K562 (cell line): ENCODE data around the gene HSD17B12. TPM values are rescaled to one million over a fixed set of nuclear protein-coding genes. Genes with fewer than 3 reads are reported as not detected.

Source experiments
- ATAC-seq: fragments of 200-7000 bp; cut with Tn5 transposase; 3 replicates; pipeline ENCODE4 v1.9.1; 2020; ENCODE audit warnings: moderate library complexity
- BruUV-seq: library from RNA; stranded (reverse); fragments of 400-500 nt; replicated peaks from 2 replicates; lab custom pipeline; 2021; lab: Mats Ljungman, UMichigan
- CTCF ChIA-PET: fragments of 300-600 bp; formaldehyde crosslinking; extraction: SDS; loops from one replicate; lab custom pipeline; 2021; ENCODE audit warnings: low intra/inter-chr PET ratio; lab: Yijun Ruan, JAX
- POLR2A ChIA-PET: fragments of 300-600, 350-650 bp; sonication (Branson Sonifier 250); formaldehyde crosslinking; extraction: SDS; loops from one replicate; lab custom pipeline; 2021; ENCODE audit warnings: antibody characterized with exemption, inconsistent platforms; lab: Yijun Ruan, JAX
- DNase-seq, 4 experiments: peaks; one replicate each; pipeline versions ENCODE4 v3.0.0 to v3.0.0-alpha.2; 2011 to 2018; ENCODE audit warnings: low spot score in 3 of 4, mixed read lengths in 3 of 4; ENCODE audit errors: extremely low read depth in 1 of 4
- FAIRE-seq: peaks from 2 replicates; lab custom pipeline; 2011; peaks lifted over from hg19 to GRCh38; lab: Jason Lieb, UNC
- H2AFZ ChIP-seq: 2 replicates; pipeline ENCODE4 v1.6.0; 2011; ENCODE audit warnings: low read depth, low read length, control low read depth, inconsistent platforms
- H3K27ac ChIP-seq: fragments of 200-600 bp; 3 replicates; pipeline ENCODE4 v1.8.0; 2011; ENCODE audit warnings: low read depth, mild to moderate bottlenecking, control low read depth, inconsistent platforms, low read length, moderate library complexity, mixed read lengths; ENCODE audit errors: extremely low read depth
- H3K27me3 ChIP-seq, 2 experiments: fragments of 300-600 bp in 1 of 2; 2 replicates in 1 of 2; 3 replicates in 1 of 2; pipeline versions ENCODE4 v1.6.0 to v1.8.0; 2011; ENCODE audit warnings: inconsistent platforms in 2 of 2, low read length in 2 of 2, mild to moderate bottlenecking in 1 of 2, mixed read lengths in 1 of 2, moderate library complexity in 1 of 2; ENCODE audit not compliant: control insufficient read depth in 2 of 2, insufficient read depth in 2 of 2
- H3K36me3 ChIP-seq: fragments of 300-600 bp; 3 replicates; pipeline ENCODE4 v1.8.0; 2011; ENCODE audit warnings: mild to moderate bottlenecking, low read length, inconsistent platforms; ENCODE audit not compliant: control insufficient read depth, insufficient read depth
- H3K4me1 ChIP-seq, 2 experiments: fragments of 200-600 bp in 1 of 2; replicated peaks in 1 of 2; 2 replicates in 1 of 2; 3 replicates in 1 of 2; pipeline versions ENCODE4 v1.5.1 to v1.8.0; 2011; ENCODE audit warnings: inconsistent platforms in 2 of 2, low read length in 2 of 2, mild to moderate bottlenecking in 1 of 2, mixed read lengths in 1 of 2, moderate library complexity in 1 of 2; ENCODE audit not compliant: control insufficient read depth in 2 of 2, insufficient read depth in 2 of 2
- H3K4me2 ChIP-seq: 2 replicates; pipeline ENCODE4 v1.6.1; 2011; ENCODE audit warnings: low read length, control low read depth, inconsistent platforms, mixed read lengths; ENCODE audit not compliant: insufficient read depth
- H3K4me3 ChIP-seq: fragments of 200-600 bp; sonication (generic), shearing (Covaris generic); 2 replicates; pipeline ENCODE4 v1.5.1; 2016; ENCODE audit warnings: control low read depth, inconsistent platforms
- H3K79me2 ChIP-seq: fragments of 200-600 bp; 3 replicates; pipeline ENCODE4 v1.8.0; 2011; ENCODE audit warnings: low read length, inconsistent platforms; ENCODE audit not compliant: control insufficient read depth, insufficient read depth
- H3K9ac ChIP-seq, 2 experiments: 2 replicates each; pipeline versions ENCODE4 v1.6.0 to v1.6.1; 2011; ENCODE audit warnings: low read depth in 2 of 2, low read length in 2 of 2, control low read depth in 1 of 2, inconsistent platforms in 1 of 2, mild to moderate bottlenecking in 1 of 2, mixed read lengths in 1 of 2; ENCODE audit not compliant: insufficient read depth in 1 of 2
- H3K9me1 ChIP-seq: one replicate; pipeline ENCODE4 v1.6.0; 2011; ENCODE audit warnings: inconsistent platforms, mild to moderate bottlenecking, low read length, moderate library complexity; ENCODE audit not compliant: control insufficient read depth, insufficient read depth
- H3K9me3 ChIP-seq: replicated peaks from 2 replicates; pipeline ENCODE4 v1.5.1; 2011; ENCODE audit warnings: low read depth, low read length, inconsistent platforms; ENCODE audit not compliant: control insufficient read depth, insufficient read depth
- H4K20me1 ChIP-seq: replicated peaks from 2 replicates; pipeline ENCODE4 v1.6.1; 2011; ENCODE audit warnings: low read length, inconsistent platforms, mixed read lengths; ENCODE audit not compliant: control insufficient read depth, insufficient read depth
- CAMTA2 ChIP-seq: fragments of 250-450 bp; sonication (Bioruptor Pico); conservative IDR thresholded peaks from 2 replicates; pipeline ENCODE4 v1.5.1; 2022
- CHCHD3 ChIP-seq: fragments of 250-450 bp; sonication (Bioruptor Pico); IDR thresholded peaks from 2 replicates; pipeline ENCODE4 v2.1.2; 2022; ENCODE audit warnings: mild to moderate bottlenecking
- ELF1 ChIP-seq: fragments of 200-800 bp; sonication (Bioruptor generic); IDR thresholded peaks from 2 replicates; pipeline ENCODE4 v1.6.1; 2016; ENCODE audit warnings: missing genetic modification characterization, missing compliant biosample characterization
- NR3C1 ChIP-seq: sonication (generic); formaldehyde crosslinking; IDR thresholded peaks from 2 replicates; pipeline ENCODE4 v1.8.1; 2022; ENCODE audit warnings: missing genetic modification reagents
- POLR2AphosphoS2 ChIP-seq: IDR thresholded peaks from 2 replicates; pipeline ENCODE4 v1.6.1; 2012; ENCODE audit warnings: low read length, improper control_type of control experiment
- PPARD ChIP-seq: fragments of 250-450 bp; sonication (Bioruptor Pico); IDR thresholded peaks from 2 replicates; pipeline ENCODE4 v1.8.0; 2022; ENCODE audit warnings: inconsistent platforms, mild to moderate bottlenecking, moderate library complexity
- PRPF4 ChIP-seq: fragments of 200-400 bp; formaldehyde crosslinking; IDR thresholded peaks from one replicate; pipeline ENCODE4 v1.6.1; 2017; ENCODE audit warnings: low read length, low read depth, mild to moderate bottlenecking; ENCODE audit not compliant: insufficient read depth, poor library complexity, severe bottlenecking
- PTRF ChIP-seq: fragments of 450-650 bp; IDR thresholded peaks from 2 replicates; pipeline ENCODE4 v1.6.1; 2016; ENCODE audit warnings: mild to moderate bottlenecking, missing genetic modification characterization, missing compliant biosample characterization
- ZC3H4 ChIP-seq: sonication (generic); formaldehyde crosslinking; IDR thresholded peaks from 2 replicates; pipeline ENCODE4 v1.9.0; 2021; ENCODE audit warnings: missing genetic modification reagents, borderline replicate concordance
- ZNF41 ChIP-seq: fragments of 250-450 bp; sonication (Bioruptor Pico); conservative IDR thresholded peaks from 2 replicates; pipeline ENCODE4 v1.4.0; 2020; ENCODE audit warnings: mild to moderate bottlenecking
- WGBS: fragments of 100-300 bp; shearing (Covaris generic); methylation state at CpG from one replicate; pipeline ENCODE4 v1.1.6; 2016; ENCODE audit warnings: low coverage, mixed read lengths; ENCODE audit not compliant: insufficient coverage; ENCODE audit errors: missing lambda C conversion rate; 5-methylcytosine and 5-hydroxymethylcytosine counted together
- in situ Hi-C: fragments of 300-500 bp; cut with MboI; formaldehyde crosslinking; loops from 4 replicates; pipeline ENCODE4 v1.15.0; 2018; ENCODE audit warnings: inconsistent platforms, mixed read lengths
- intact Hi-C: fragments of 100-400 bp; cut with micrococcal nuclease; formaldehyde crosslinking; loops from 2 replicates; pipeline ENCODE4 v1.14.2; 2022
- polyA plus RNA-seq, 8 experiments: library from polyadenylated mRNA; depleted of rRNA in 4 of 8; stranded (reverse) in 5 of 8; unstranded in 3 of 8; fragments of >200 nt; fragmentation: Nextera tagmentation in 2 of 8; fragmentation: Illumina TruSeq in 1 of 8; extraction: Ambion mirVana in 2 of 8; extraction: Trizol in 1 of 8; gene quantifications; 2 replicates each; pipeline versions ENCODE4 v1.2.1 to v1.2.3, GENCODE V29; 2011 to 2014; ENCODE audit warnings: inconsistent platforms in 1 of 8, missing spikeins in 1 of 8
- total RNA-seq, 7 experiments: library from RNA; depleted of rRNA in 6 of 7; stranded (reverse); fragments of >200 nt in 6 of 7; fragmentation: Illumina TruSeq in 2 of 7; extraction: Trizol in 2 of 7; gene quantifications; 2 replicates each; pipeline versions ENCODE4 v1.2.1 to v1.2.3, GENCODE V29; 2011 to 2021; ENCODE audit warnings: low replicate concordance in 1 of 7
- TF ChIP-seq, protein P1 (sequence below): fragments of 450-650 bp; formaldehyde crosslinking; IDR thresholded peaks from 2 replicates; pipeline ENCODE4 v1.4.0; 2020; ENCODE audit warnings: mild to moderate bottlenecking
- TF ChIP-seq, protein P2 (sequence below): fragments of 250-450 bp; sonication (Bioruptor Pico); IDR thresholded peaks from 2 replicates; pipeline ENCODE4 v1.8.0; 2022; ENCODE audit warnings: inconsistent platforms
- TF ChIP-seq, protein P3 (sequence below), 3 experiments: fragments of 200-800 bp in 1 of 3; sonication (Bioruptor generic) in 1 of 3; sonication (generic) in 1 of 3; formaldehyde crosslinking in 1 of 3; IDR thresholded peaks; 2 replicates each; pipeline versions ENCODE4 v1.6.1 to v1.8.0; 2016 to 2022; ENCODE audit warnings: mild to moderate bottlenecking in 2 of 3, missing compliant biosample characterization in 2 of 3, missing genetic modification characterization in 2 of 3, missing genetic modification reagents in 1 of 3

The HSD17B12 gene
- total and polyA plus RNA-seq, 9 of the 15 experiments (the other 6 are each of a cell fraction or from before 2014, with no cell fraction given): 9.1 to 34.5 (median 23.3) TPM

DNA sequence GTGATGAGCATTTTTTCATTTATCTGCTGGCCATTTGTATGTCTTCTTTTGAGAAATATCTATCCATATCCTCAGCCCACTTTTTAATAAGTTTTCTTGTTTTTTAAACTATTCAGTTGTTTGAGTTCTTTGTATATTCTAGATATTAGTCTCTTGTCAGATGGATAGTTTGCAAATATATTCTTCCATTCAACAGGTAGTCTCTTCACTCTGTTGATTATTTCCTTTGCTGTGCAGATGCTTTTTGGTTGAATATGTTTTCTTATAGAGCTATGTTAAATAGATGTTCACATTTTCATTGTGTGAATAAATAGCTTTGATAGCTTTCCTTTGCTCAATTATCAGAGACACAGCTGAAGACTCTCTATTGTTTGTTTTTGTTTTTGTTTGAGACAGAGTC is 131.9 kb downstream of the HSD17B12 start (continued):
- no peak for TF ChIP-seq ZNF41 (CRISPR knock-in tag)
- TF ChIP-seq PTRF (tag): no peak
- TF ChIP-seq POLR2AphosphoS2: no peak

DNA sequence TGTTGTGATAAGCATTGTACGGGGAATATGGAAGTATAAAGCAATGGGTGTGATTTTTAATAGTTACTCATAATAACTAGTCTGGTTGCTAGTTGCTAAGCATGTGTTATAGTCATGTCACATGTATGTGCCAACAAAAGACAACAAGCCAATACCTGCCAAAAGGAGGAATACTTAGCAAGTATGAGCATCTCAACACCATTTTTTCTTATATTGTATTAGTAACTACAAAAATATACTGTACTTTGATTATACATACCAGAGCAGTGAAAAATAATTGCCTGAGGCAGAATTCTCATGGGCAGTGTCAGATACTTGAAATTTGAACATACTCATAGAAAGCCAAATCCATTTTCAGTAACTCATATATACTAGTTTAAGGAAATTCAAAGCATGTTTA is 137.7 kb downstream of the HSD17B12 start:
- H3K27me3 ChIP-seq: no peaks in the 10 kb centered on the region
- H3K79me2 ChIP-seq: no peaks in the 10 kb centered on the region
- no peak for ATAC-seq
- FAIRE-seq: no peak
- POLR2A ChIA-PET: no interaction called here
- no peak overlapping the region for H3K27ac ChIP-seq
- no peak for DNase-seq
- CTCF ChIA-PET: no interaction called here
- BruUV-seq: no TSS peak
- H3K4me3 ChIP-seq: no peak overlapping the region
- 38% methylated on average over 1 of the region's 1 CpG for WGBS
- no peak overlapping the region for H2AFZ ChIP-seq
- H3K9me1 ChIP-seq: no peaks in the 10 kb centered on the region
- TF ChIP-seq CAMTA2 (CRISPR knock-in tag): no peak
- no peak for TF ChIP-seq PRPF4
- TF ChIP-seq, protein P1, sequence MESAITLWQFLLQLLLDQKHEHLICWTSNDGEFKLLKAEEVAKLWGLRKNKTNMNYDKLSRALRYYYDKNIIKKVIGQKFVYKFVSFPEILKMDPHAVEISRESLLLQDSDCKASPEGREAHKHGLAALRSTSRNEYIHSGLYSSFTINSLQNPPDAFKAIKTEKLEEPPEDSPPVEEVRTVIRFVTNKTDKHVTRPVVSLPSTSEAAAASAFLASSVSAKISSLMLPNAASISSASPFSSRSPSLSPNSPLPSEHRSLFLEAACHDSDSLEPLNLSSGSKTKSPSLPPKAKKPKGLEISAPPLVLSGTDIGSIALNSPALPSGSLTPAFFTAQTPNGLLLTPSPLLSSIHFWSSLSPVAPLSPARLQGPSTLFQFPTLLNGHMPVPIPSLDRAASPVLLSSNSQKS (CRISPR knock-in tag): no peak
- no peak for TF ChIP-seq NR3C1 (CRISPR knock-in tag)
- no peak for TF ChIP-seq ZC3H4 (CRISPR knock-in tag)
- TF ChIP-seq, protein P2, sequence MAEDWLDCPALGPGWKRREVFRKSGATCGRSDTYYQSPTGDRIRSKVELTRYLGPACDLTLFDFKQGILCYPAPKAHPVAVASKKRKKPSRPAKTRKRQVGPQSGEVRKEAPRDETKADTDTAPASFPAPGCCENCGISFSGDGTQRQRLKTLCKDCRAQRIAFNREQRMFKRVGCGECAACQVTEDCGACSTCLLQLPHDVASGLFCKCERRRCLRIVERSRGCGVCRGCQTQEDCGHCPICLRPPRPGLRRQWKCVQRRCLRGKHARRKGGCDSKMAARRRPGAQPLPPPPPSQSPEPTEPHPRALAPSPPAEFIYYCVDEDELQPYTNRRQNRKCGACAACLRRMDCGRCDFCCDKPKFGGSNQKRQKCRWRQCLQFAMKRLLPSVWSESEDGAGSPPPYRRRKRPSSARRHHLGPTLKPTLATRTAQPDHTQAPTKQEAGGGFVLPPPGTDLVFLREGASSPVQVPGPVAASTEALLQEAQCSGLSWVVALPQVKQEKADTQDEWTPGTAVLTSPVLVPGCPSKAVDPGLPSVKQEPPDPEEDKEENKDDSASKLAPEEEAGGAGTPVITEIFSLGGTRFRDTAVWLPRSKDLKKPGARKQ (CRISPR knock-in tag): no peak
- no peak for TF ChIP-seq CHCHD3
- TF ChIP-seq, protein P3, sequence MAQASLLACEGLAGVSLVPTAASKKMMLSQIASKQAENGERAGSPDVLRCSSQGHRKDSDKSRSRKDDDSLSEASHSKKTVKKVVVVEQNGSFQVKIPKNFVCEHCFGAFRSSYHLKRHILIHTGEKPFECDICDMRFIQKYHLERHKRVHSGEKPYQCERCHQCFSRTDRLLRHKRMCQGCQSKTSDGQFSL (CRISPR knock-in tag; IDR thresholded peaks at IDR 0.05): no peak
- TF ChIP-seq, protein P3 (tag; IDR thresholded peaks at IDR 0.05): no peak
- no peak for TF ChIP-seq ELF1 (tag)
- no peak for TF ChIP-seq PPARD
- TF ChIP-seq, all 486 proteins: peak for 0
- H3K9ac ChIP-seq: no peak overlapping the region
- no peak overlapping the region for H3K4me2 ChIP-seq
- H3K9me3 ChIP-seq: no peaks in the 10 kb centered on the region
- H3K4me1 ChIP-seq: no peaks in the 10 kb centered on the region
- intact Hi-C loops: loop anchor here (10.0 kb wide), 1 partner anchor 303 kb away; no protein-coding TSS in a partner anchor
- H4K20me1 ChIP-seq: no peaks in the 10 kb centered on the region
- H3K36me3 ChIP-seq: no peaks in the 10 kb centered on the region
- in situ Hi-C loops: no loop called here
